NCI-H1105 treated with DMSO at 0.1 percent for 48 hours (cell line): ENCODE measurements around the gene TSPEAR.
"Not testable (repeated sequence)": the region's sequence is repeated elsewhere in the genome, so short reads cannot be mapped to it uniquely, and the experiment has no call there.

Experiments used
- DNase-seq: peaks from one replicate; lab custom pipeline; 2025; lab: John Stamatoyannopoulos, UW

Gene TSPEAR

GRCh38 chr21:44585892-44586291 is 125.5 kb downstream of the TSPEAR start:
- DNase-seq = no peak

GRCh38 chr21:44583800-44584147 is 127.6 kb downstream of the TSPEAR start:
- DNase-seq = no peak

GRCh38 chr21:44583089-44583799 is 128.1 kb downstream of the TSPEAR start:
- DNase-seq = no peak

- no peak for DNase-seq
Observed at GRCh38 chr21:44582055-44582454, 129.3 kb downstream of the TSPEAR start.

GRCh38 chr21:44581158-44581557 is 130.2 kb downstream of the TSPEAR start:
- DNase-seq = no peak

GRCh38 chr21:44580231-44580821 is 131.0 kb downstream of the TSPEAR start, which contains the start of gene KRTAP10-5:
Gene KRTAP10-5 (minus strand): TSS chr21:44580604. CDS start chr21:44580578, 26 bp downstream.
- DNase-seq = not testable (repeated sequence)

- no peak for DNase-seq
Observed at GRCh38 chr21:44579833-44580144, 131.6 kb downstream of the TSPEAR start.

- DNase-seq = no peak
Observed at GRCh38 chr21:44579056-44579832, 132.1 kb downstream of the TSPEAR start.

- DNase-seq = no peak
Observed at GRCh38 chr21:44578371-44579055, 132.9 kb downstream of the TSPEAR start.

GRCh38 chr21:44576025-44576420 is 135.3 kb downstream of the TSPEAR start:
- no peak for DNase-seq

GRCh38 chr21:44575307-44576024 is 135.9 kb downstream of the TSPEAR start:
- DNase-seq = no peak

GRCh38 chr21:44574457-44575306 is 136.7 kb downstream of the TSPEAR start:
- no peak for DNase-seq

- not testable (repeated sequence) for DNase-seq
Observed at GRCh38 chr21:44573630-44574456, 137.5 kb downstream of the TSPEAR start, which contains the start of gene KRTAP10-4. Gene KRTAP10-4 (plus strand): TSS chr21:44573729. CDS start chr21:44573759, 30 bp downstream.

GRCh38 chr21:44572959-44573583 is 138.3 kb downstream of the TSPEAR start:
- DNase-seq = no peak

GRCh38 chr21:44571844-44572782 is 139.3 kb downstream of the TSPEAR start:
- no peak for DNase-seq

- DNase-seq = no peak
Observed at GRCh38 chr21:44571296-44571695, 140.1 kb downstream of the TSPEAR start.

- no peak for DNase-seq
Observed at GRCh38 chr21:44569861-44570517, 141.4 kb downstream of the TSPEAR start.
